NCI-H1694 treated with DMSO at 0.1 percent for 48 hours (cell line): ENCODE results near the gene KMT5C.

Experiments
- DNase-seq: peaks from one replicate; lab custom pipeline; 2025; lab: John Stamatoyannopoulos, UW

The KMT5C gene

GRCh38 chr19:55368701-55369563 is 29.3 kb downstream of the KMT5C start:
- DNase-seq = no peak

GRCh38 chr19:55369653-55370304 is 30.1 kb downstream of the KMT5C start:
- peak; percentile 23 for DNase-seq

- no peak for DNase-seq
These were observed 30.8 kb downstream of the KMT5C start, which contains the start of gene IL11 for GRCh38 chr19:55370305-55370988. IL11 (minus strand) TSS chr19:55370463; CDS start chr19:55370310, 153 bp downstream.

- no peak for DNase-seq
These were observed 32.8 kb downstream of the KMT5C start for GRCh38 chr19:55372316-55373081.

GRCh38 chr19:55373306-55373992 is 33.8 kb downstream of the KMT5C start:
- no peak for DNase-seq

- no peak for DNase-seq
These were observed 34.5 kb downstream of the KMT5C start for GRCh38 chr19:55373993-55374757.

GRCh38 chr19:55376241-55376933 is 36.7 kb downstream of the KMT5C start, which contains the start of gene TMEM190:
TMEM190 (plus strand) TSS chr19:55376826; CDS start chr19:55376854, 28 bp downstream.
- DNase-seq = no peak

- no peak for DNase-seq
These were observed 37.9 kb downstream of the KMT5C start for GRCh38 chr19:55377356-55378131.

GRCh38 chr19:55379174-55379573 is 39.5 kb downstream of the KMT5C start:
- no peak for DNase-seq

GRCh38 chr19:55382013-55382412 is 42.3 kb downstream of the KMT5C start:
- DNase-seq = no peak

GRCh38 chr19:55382522-55383054 is 42.9 kb downstream of the KMT5C start:
- no peak for DNase-seq

GRCh38 chr19:55383279-55384130 is 43.8 kb downstream of the KMT5C start:
- DNase-seq = peak; percentile 43

- peak; percentile 36 for DNase-seq
These were observed 44.6 kb downstream of the KMT5C start, which contains the start of gene TMEM238 for GRCh38 chr19:55384131-55384919. TMEM238 (minus strand) TSS chr19:55384292; CDS start chr19:55384259, 33 bp downstream.

- peak; percentile 99 for DNase-seq
These were observed 45.4 kb downstream of the KMT5C start for GRCh38 chr19:55384920-55385723.

GRCh38 chr19:55385724-55386492 is 46.2 kb downstream of the KMT5C start, which contains the start of gene RPL28:
RPL28 (plus strand) TSS chr19:55385932; CDS start chr19:55386358, 426 bp downstream.
- DNase-seq = peak; percentile 99
